Vagina (tissue), 2 donors: Measurements from ENCODE around the gene FAF1.

Experiments
- POLR2AphosphoS5 ChIP-seq, 2 donors: sonication (generic); formaldehyde crosslinking; IDR thresholded peaks; one replicate each; pipeline ENCODE4 v1.9.0; 2017; ENCODE audit warnings: antibody characterized with exemption in 2 of 2, mild to moderate bottlenecking in 2 of 2, low read depth in 1 of 2; ENCODE audit not compliant: insufficient read depth in 1 of 2
- TF ChIP-seq, protein P1 (sequence below), 3 experiments: fragments of 450-650 bp in 2 of 3; fragments of 200-600 bp in 1 of 3; sonication (generic) in 1 of 3; IDR thresholded peaks; one replicate each; pipeline ENCODE4 v1.5.1; 2017 to 2019; ENCODE audit warnings: antibody characterized with exemption in 3 of 3, mild to moderate bottlenecking in 2 of 3, moderate library complexity in 2 of 3

DNA sequence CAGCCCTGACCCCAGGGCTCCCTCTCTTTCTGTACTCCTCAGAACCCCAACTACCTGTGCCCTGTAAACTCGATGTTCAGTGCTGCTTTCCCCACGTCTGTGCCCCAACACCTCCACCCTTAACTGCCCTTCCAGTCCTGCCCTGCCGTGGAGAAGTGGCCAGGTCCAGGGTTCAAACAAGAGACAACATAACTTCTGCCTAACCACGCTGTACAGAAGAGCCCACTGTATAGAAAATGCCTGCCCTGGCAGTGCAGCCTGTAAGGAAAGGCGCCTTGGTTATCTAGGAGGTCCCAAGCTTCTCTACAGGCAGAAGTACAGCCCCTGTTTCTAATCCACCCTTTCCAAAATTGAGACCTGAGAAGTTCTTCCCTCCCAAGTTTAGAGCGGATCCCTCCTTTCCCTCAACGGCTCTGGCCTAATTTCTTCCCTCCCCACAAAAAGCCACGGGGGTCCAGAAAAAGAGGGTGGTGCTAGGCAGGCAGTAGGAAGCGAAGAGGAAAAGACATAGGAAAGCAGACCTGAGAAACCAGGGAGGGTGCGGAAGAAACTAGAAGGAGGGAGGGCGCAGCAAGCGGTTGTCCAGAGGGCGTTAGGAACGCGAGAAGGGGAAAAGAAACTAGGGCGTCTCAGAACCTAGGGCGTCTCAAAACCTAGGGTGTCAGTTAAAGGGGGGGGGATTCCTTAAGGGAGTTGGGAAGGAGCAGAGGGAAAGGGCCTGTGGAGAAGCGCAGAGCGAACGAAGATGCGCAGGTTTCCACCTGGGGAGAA lies 540.0 kb downstream of the FAF1 start:
- TF ChIP-seq, protein P1, sequence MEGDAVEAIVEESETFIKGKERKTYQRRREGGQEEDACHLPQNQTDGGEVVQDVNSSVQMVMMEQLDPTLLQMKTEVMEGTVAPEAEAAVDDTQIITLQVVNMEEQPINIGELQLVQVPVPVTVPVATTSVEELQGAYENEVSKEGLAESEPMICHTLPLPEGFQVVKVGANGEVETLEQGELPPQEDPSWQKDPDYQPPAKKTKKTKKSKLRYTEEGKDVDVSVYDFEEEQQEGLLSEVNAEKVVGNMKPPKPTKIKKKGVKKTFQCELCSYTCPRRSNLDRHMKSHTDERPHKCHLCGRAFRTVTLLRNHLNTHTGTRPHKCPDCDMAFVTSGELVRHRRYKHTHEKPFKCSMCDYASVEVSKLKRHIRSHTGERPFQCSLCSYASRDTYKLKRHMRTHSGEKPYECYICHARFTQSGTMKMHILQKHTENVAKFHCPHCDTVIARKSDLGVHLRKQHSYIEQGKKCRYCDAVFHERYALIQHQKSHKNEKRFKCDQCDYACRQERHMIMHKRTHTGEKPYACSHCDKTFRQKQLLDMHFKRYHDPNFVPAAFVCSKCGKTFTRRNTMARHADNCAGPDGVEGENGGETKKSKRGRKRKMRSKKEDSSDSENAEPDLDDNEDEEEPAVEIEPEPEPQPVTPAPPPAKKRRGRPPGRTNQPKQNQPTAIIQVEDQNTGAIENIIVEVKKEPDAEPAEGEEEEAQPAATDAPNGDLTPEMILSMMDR (IDR thresholded peaks at IDR 0.05), result no peak
- no peak for TF ChIP-seq POLR2AphosphoS5 (IDR thresholded peaks at IDR 0.05; ENCODE audit: insufficient read depth in 1 of 2, low read depth in 1 of 2)
